Measurements from ENCODE around the gene EFCC1.

GRCh38 chr3:129025691-129026435, 24.8 kb downstream of the EFCC1 start:
- TF ChIP-seq CTCF (IDR thresholded peaks at IDR 0.05) = no peak
- TF ChIP-seq POLR2A (IDR thresholded peaks at IDR 0.05) = no peak
- TF ChIP-seq EP300 (IDR thresholded peaks at IDR 0.05) = no peak

Measured in tibial nerve (tissue), 4 donors.